Left ventricle myocardium inferior (tissue), 1 donor: Measurements from ENCODE around the gene HSD17B11. TPM values are rescaled to one million over a fixed set of nuclear protein-coding genes. Genes with fewer than 3 reads are reported as not detected.
"Not testable (repeated sequence)": the region's sequence is repeated elsewhere in the genome, so short reads cannot be mapped to it uniquely, and the experiment has no call there.

Source experiments
- DNase-seq: peaks from one replicate; pipeline ENCODE4 v3.0.0-alpha.2; 2020
- H3K27ac ChIP-seq: fragments of 200-600 bp; replicated peaks from 2 replicates; pipeline ENCODE4 v1.8.0; 2021
- H3K27me3 ChIP-seq: fragments of 200-600 bp; 2 replicates; pipeline ENCODE4 v1.8.0; 2021; ENCODE audit warnings: low read depth
- H3K36me3 ChIP-seq: fragments of 200-600 bp; 2 replicates; pipeline ENCODE4 v1.8.0; 2021
- H3K4me1 ChIP-seq: fragments of 200-600 bp; 2 replicates; pipeline ENCODE4 v1.8.0; 2021
- H3K4me3 ChIP-seq: fragments of 200-600 bp; 2 replicates; pipeline ENCODE4 v1.8.0; 2021; ENCODE audit warnings: mild to moderate bottlenecking, moderate library complexity
- H3K9me3 ChIP-seq: fragments of 200-600 bp; replicated peaks from 2 replicates; pipeline ENCODE4 v1.8.0; 2021
- intact Hi-C: fragments of 100-400 bp; cut with micrococcal nuclease; formaldehyde crosslinking; loops from one replicate; pipeline ENCODE4 v1.11.0; 2022
- total RNA-seq: library from RNA; stranded (reverse); fragmentation: NEBNext Ultra II Directional; extraction: Animal tissue kit (Norgen Biotek cat#: 25700); gene quantifications from one replicate; pipeline ENCODE4 v1.2.1, GENCODE V29; 2021
- TF ChIP-seq, protein P1 (sequence below): fragments of 200-600 bp; IDR thresholded peaks from 2 replicates; pipeline ENCODE4 v1.8.0; 2021; ENCODE audit warnings: antibody characterized with exemption, mild to moderate bottlenecking, borderline replicate concordance
- donor health status: DM: no; HTN: yes; CAD: no; lungs with severe emphysema.

The HSD17B11 gene
- total RNA-seq, 1 donor from 2014 or later, result 11.7 TPM

- no peak for DNase-seq
- no peaks in the 10 kb centered on the region for H3K36me3 ChIP-seq
- H3K9me3 ChIP-seq, result no peaks in the 10 kb centered on the region
- H3K4me3 ChIP-seq, result no peak overlapping the region
- intact Hi-C loops, result no loop called here
- TF ChIP-seq, protein P1, sequence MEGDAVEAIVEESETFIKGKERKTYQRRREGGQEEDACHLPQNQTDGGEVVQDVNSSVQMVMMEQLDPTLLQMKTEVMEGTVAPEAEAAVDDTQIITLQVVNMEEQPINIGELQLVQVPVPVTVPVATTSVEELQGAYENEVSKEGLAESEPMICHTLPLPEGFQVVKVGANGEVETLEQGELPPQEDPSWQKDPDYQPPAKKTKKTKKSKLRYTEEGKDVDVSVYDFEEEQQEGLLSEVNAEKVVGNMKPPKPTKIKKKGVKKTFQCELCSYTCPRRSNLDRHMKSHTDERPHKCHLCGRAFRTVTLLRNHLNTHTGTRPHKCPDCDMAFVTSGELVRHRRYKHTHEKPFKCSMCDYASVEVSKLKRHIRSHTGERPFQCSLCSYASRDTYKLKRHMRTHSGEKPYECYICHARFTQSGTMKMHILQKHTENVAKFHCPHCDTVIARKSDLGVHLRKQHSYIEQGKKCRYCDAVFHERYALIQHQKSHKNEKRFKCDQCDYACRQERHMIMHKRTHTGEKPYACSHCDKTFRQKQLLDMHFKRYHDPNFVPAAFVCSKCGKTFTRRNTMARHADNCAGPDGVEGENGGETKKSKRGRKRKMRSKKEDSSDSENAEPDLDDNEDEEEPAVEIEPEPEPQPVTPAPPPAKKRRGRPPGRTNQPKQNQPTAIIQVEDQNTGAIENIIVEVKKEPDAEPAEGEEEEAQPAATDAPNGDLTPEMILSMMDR, result no peak
- no peaks in the 10 kb centered on the region for H3K27me3 ChIP-seq
- no peak overlapping the region for H3K27ac ChIP-seq
- peaks cover 51% of the 10 kb centered on the region for H3K4me1 ChIP-seq
Measured at GRCh38 chr4:87426865-87427517, 36.0 kb upstream of the HSD17B11 start.

DNA sequence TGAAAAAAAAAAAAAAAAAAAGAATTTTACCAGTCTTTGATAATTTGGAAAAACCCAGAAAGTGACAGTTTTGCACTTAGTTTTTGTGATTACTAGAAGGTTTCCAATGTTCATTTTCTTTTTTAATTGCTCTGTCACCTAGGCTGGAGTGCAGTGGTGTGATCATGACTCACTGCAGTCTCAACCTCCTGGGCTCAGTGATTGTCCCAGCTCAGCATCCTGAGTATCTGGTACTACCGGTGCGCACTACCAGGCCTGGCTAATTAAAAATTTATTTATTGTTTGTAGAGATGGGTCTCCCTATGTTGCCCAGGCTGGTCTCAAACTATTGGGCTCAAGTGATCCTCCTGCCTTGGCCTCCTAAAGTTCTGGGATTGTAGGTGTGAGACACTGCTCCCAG lies 34.7 kb upstream of the HSD17B11 start:
- intact Hi-C loops, result no loop called here
- no peak for DNase-seq
- no peak overlapping the region for H3K27ac ChIP-seq

GRCh38 chr4:87424099-87424543 lies 33.1 kb upstream of the HSD17B11 start:
- DNase-seq, intact Hi-C loops, H3K9me3 ChIP-seq, H3K27ac ChIP-seq, H3K27me3 ChIP-seq, H3K36me3 ChIP-seq: not testable (repeated sequence)
- peaks cover 52% of the 10 kb centered on the region for H3K4me1 ChIP-seq
- peak overlapping the region; percentile 86 for H3K4me3 ChIP-seq

More for the DNA sequence above, 34.7 kb upstream of the HSD17B11 start:
- H3K4me1 ChIP-seq, result peaks cover 61% of the 10 kb centered on the region
- TF ChIP-seq, protein P1, result no peak
- no peak overlapping the region for H3K4me3 ChIP-seq
- no peaks in the 10 kb centered on the region for H3K9me3 ChIP-seq
- no peaks in the 10 kb centered on the region for H3K27me3 ChIP-seq
- H3K36me3 ChIP-seq, result no peaks in the 10 kb centered on the region

- peak overlapping the region; percentile 94 for H3K27ac ChIP-seq
- H3K27me3 ChIP-seq, result no peaks in the 10 kb centered on the region
- TF ChIP-seq, protein P1, result no peak
- no peaks in the 10 kb centered on the region for H3K9me3 ChIP-seq
- no peak for DNase-seq
- intact Hi-C loops, result no loop called here
- no peaks in the 10 kb centered on the region for H3K36me3 ChIP-seq
- peaks cover 52% of the 10 kb centered on the region for H3K4me1 ChIP-seq
- H3K4me3 ChIP-seq, result peak overlapping the region; percentile 86
Measured at GRCh38 chr4:87423317-87424098, 32.5 kb upstream of the HSD17B11 start.

GRCh38 chr4:87422104-87423052 lies 31.4 kb upstream of the HSD17B11 start, which contains the start of gene NUDT9:
Gene NUDT9, plus strand, starts transcription at chr4:87422573. Its CDS starts 333 bp downstream, at chr4:87422906.
- Histone ChIP-seq H3K4me3 (peak within 1 kb of the TSS; percentile 86), H3K9me3 (no peaks in the 10 kb centered on the region), H3K27me3 (no peaks in the 10 kb centered on the region), H3K4me1 (peaks cover 51% of the 10 kb centered on the region), H3K36me3 (no peaks in the 10 kb centered on the region), H3K27ac (peak within 1 kb of the TSS; percentile 94)
- peak; percentile 97 for DNase-seq
- TF ChIP-seq, protein P1, result no peak
- intact Hi-C loops, result no loop called here
